ENCODE results near the gene DAPK1.

The DAPK1 gene

GRCh38 chr9:87699835-87700234 lies 202.2 kb downstream of the DAPK1 start:
- Histone ChIP-seq H3K4me3 (no peak overlapping the region), H3K9ac (no peak overlapping the region), H4K20me1 (no peaks in the 10 kb centered on the region), H3K27me3 (no peaks in the 10 kb centered on the region), H3K27ac (no peak overlapping the region), H3K9me3 (no peaks in the 10 kb centered on the region), H3K4me1 (0 out of 2 replicates have a peak, but pooled peaks cover 5% of the 10 kb centered on the region), H3K36me3 (no peaks in the 10 kb centered on the region), H3K4me2 (no peak overlapping the region)
- TF ChIP-seq Cebpa-rat (IDR thresholded peaks at IDR 0.05), result no peak

GRCh38 chr9:87701491-87701890 lies 203.8 kb downstream of the DAPK1 start:
- no peaks in the 10 kb centered on the region for H4K20me1 ChIP-seq
- no peak for TF ChIP-seq Cebpa-rat (IDR thresholded peaks at IDR 0.05)
- no peaks in the 10 kb centered on the region for H3K27me3 ChIP-seq
- H3K9me3 ChIP-seq, result no peaks in the 10 kb centered on the region
- H3K27ac ChIP-seq, result no peak overlapping the region
- no peak overlapping the region for H3K4me3 ChIP-seq
- no peaks in the 10 kb centered on the region for H3K36me3 ChIP-seq
- no peak overlapping the region for H3K9ac ChIP-seq
- no peak overlapping the region; the same call in 1 of the 2 replicates for H3K4me2 ChIP-seq
- 0 out of 2 replicates have a peak, but pooled peaks cover 5% of the 10 kb centered on the region for H3K4me1 ChIP-seq

- H3K4me3 ChIP-seq, result no peak overlapping the region
- H3K9me3 ChIP-seq, result no peaks in the 10 kb centered on the region
- 0 out of 2 replicates have a peak, but pooled peaks cover 5% of the 10 kb centered on the region for H3K4me1 ChIP-seq
- no peak overlapping the region; the same call in 1 of the 2 replicates for H3K4me2 ChIP-seq
- no peaks in the 10 kb centered on the region for H3K36me3 ChIP-seq
- no peaks in the 10 kb centered on the region for H4K20me1 ChIP-seq
- no peak for TF ChIP-seq Cebpa-rat (IDR thresholded peaks at IDR 0.05)
- no peak overlapping the region for H3K9ac ChIP-seq
- H3K27ac ChIP-seq, result no peak overlapping the region
- no peaks in the 10 kb centered on the region for H3K27me3 ChIP-seq
These were observed 204.3 kb downstream of the DAPK1 start for GRCh38 chr9:87701931-87702421.

GRCh38 chr9:87702921-87703320 lies 205.3 kb downstream of the DAPK1 start:
- Histone ChIP-seq H3K4me1 (peaks cover 5% of the 10 kb centered on the region; the same call in 1 of the 2 replicates), H3K36me3 (no peaks in the 10 kb centered on the region), H3K9ac (no peak overlapping the region), H3K4me3 (no peak overlapping the region), H3K27me3 (no peaks in the 10 kb centered on the region), H3K9me3 (no peaks in the 10 kb centered on the region), H3K27ac (no peak overlapping the region), H3K4me2 (no peak overlapping the region), H4K20me1 (no peaks in the 10 kb centered on the region)
- no peak for TF ChIP-seq Cebpa-rat (IDR thresholded peaks at IDR 0.05)

- H3K4me2 ChIP-seq, result no peak overlapping the region
- H3K36me3 ChIP-seq, result no peaks in the 10 kb centered on the region
- no peak overlapping the region for H3K4me3 ChIP-seq
- TF ChIP-seq Cebpa-rat (IDR thresholded peaks at IDR 0.05), result no peak
- no peaks in the 10 kb centered on the region for H4K20me1 ChIP-seq
- H3K9me3 ChIP-seq, result no peaks in the 10 kb centered on the region
- no peaks in the 10 kb centered on the region for H3K27me3 ChIP-seq
- H3K4me1 ChIP-seq, result peaks cover 14% of the 10 kb centered on the region
- no peak overlapping the region for H3K27ac ChIP-seq
- no peak overlapping the region for H3K9ac ChIP-seq
These were observed 206.1 kb downstream of the DAPK1 start for GRCh38 chr9:87703636-87704276.

GRCh38 chr9:87704342-87704741 lies 206.7 kb downstream of the DAPK1 start:
- Histone ChIP-seq H3K27ac (no peak overlapping the region), H3K4me1 (peaks cover 19% of the 10 kb centered on the region), H3K4me2 (no peak overlapping the region), H3K9me3 (no peaks in the 10 kb centered on the region), H4K20me1 (no peaks in the 10 kb centered on the region), H3K27me3 (no peaks in the 10 kb centered on the region), H3K4me3 (no peak overlapping the region), H3K9ac (no peak overlapping the region), H3K36me3 (no peaks in the 10 kb centered on the region)
- no peak for TF ChIP-seq Cebpa-rat (IDR thresholded peaks at IDR 0.05)

GRCh38 chr9:87706066-87706739 lies 208.5 kb downstream of the DAPK1 start:
- Histone ChIP-seq H3K4me3 (no peak overlapping the region), H3K9me3 (no peaks in the 10 kb centered on the region), H3K9ac (no peak overlapping the region), H3K27ac (no peak overlapping the region), H3K27me3 (no peaks in the 10 kb centered on the region), H3K4me1 (peaks cover 20% of the 10 kb centered on the region), H4K20me1 (no peaks in the 10 kb centered on the region), H3K4me2 (no peak overlapping the region), H3K36me3 (no peaks in the 10 kb centered on the region)
- no peak for TF ChIP-seq Cebpa-rat (IDR thresholded peaks at IDR 0.05)

- Histone ChIP-seq H4K20me1 (no peaks in the 10 kb centered on the region), H3K27ac (no peak overlapping the region), H3K9me3 (no peaks in the 10 kb centered on the region), H3K36me3 (no peaks in the 10 kb centered on the region), H3K4me1 (peaks cover 28% of the 10 kb centered on the region), H3K27me3 (no peaks in the 10 kb centered on the region), H3K4me2 (no peak overlapping the region), H3K9ac (no peak overlapping the region), H3K4me3 (no peak overlapping the region)
- TF ChIP-seq Cebpa-rat (IDR thresholded peaks at IDR 0.05), result no peak
These were observed 210.3 kb downstream of the DAPK1 start for GRCh38 chr9:87707805-87708506.

GRCh38 chr9:87708546-87708945 lies 210.9 kb downstream of the DAPK1 start:
- H3K36me3 ChIP-seq, result no peaks in the 10 kb centered on the region
- H3K4me1 ChIP-seq, result peaks cover 28% of the 10 kb centered on the region
- no peak overlapping the region for H3K9ac ChIP-seq
- no peaks in the 10 kb centered on the region for H3K9me3 ChIP-seq
- H3K27ac ChIP-seq, result no peak overlapping the region
- no peak overlapping the region for H3K4me2 ChIP-seq
- H3K4me3 ChIP-seq, result no peak overlapping the region
- no peaks in the 10 kb centered on the region for H3K27me3 ChIP-seq
- no peak for TF ChIP-seq Cebpa-rat (IDR thresholded peaks at IDR 0.05)
- no peaks in the 10 kb centered on the region for H4K20me1 ChIP-seq

All from BLaER1 (cell line).